GM06990 (cell line): ENCODE data around the gene TMTC4.

Experiments used
- DNase-seq: peaks from one replicate; pipeline ENCODE4 v3.0.0-alpha.2; 2011; ENCODE audit not compliant: insufficient read length; ENCODE audit errors: extremely low read depth
- H3K27me3 ChIP-seq: replicated peaks from 2 replicates; pipeline ENCODE4 v1.6.0; 2011; ENCODE audit warnings: low read length; ENCODE audit not compliant: control insufficient read depth, insufficient read depth
- H3K36me3 ChIP-seq: 2 replicates; pipeline ENCODE4 v1.5.1; 2011; ENCODE audit warnings: low read length; ENCODE audit not compliant: control insufficient read depth, insufficient read depth
- H3K4me3 ChIP-seq: replicated peaks from 2 replicates; pipeline ENCODE4 v1.5.1; 2011; ENCODE audit warnings: low read depth, mild to moderate bottlenecking, control low read depth, low read length
- CTCF ChIP-seq: IDR thresholded peaks from 2 replicates; pipeline ENCODE4 v1.5.1; 2011; ENCODE audit warnings: low read length, control low read depth, mild to moderate bottlenecking, inconsistent platforms; ENCODE audit not compliant: insufficient read depth, poor library complexity, severe bottlenecking

The TMTC4 gene

GRCh38 chr13:100657881-100658315 is 16.7 kb downstream of the TMTC4 start:
- peaks cover 4% of the 10 kb centered on the region for H3K36me3 ChIP-seq

GRCh38 chr13:100652510-100652909 is 22.1 kb downstream of the TMTC4 start:
- no peak for TF ChIP-seq CTCF
- Histone ChIP-seq H3K27me3 (no peaks in the 10 kb centered on the region), H3K4me3 (no peak overlapping the region), H3K36me3 (no peaks in the 10 kb centered on the region; the same call in none of the 2 replicates)
- no peak for DNase-seq

More at GRCh38 chr13:100657881-100658315, 16.7 kb downstream of the TMTC4 start:
- no peak for DNase-seq
- no peak overlapping the region for H3K4me3 ChIP-seq
- no peaks in the 10 kb centered on the region for H3K27me3 ChIP-seq
- no peak for TF ChIP-seq CTCF

- TF ChIP-seq CTCF: no peak
- Histone ChIP-seq H3K27me3 (no peaks in the 10 kb centered on the region), H3K4me3 (no peak overlapping the region), H3K36me3 (no peaks in the 10 kb centered on the region; the same call in 1 of the 2 replicates)
- no peak for DNase-seq
These were observed 24.3 kb downstream of the TMTC4 start for GRCh38 chr13:100650326-100650725.

- DNase-seq: no peak
- Histone ChIP-seq H3K4me3 (no peak overlapping the region), H3K27me3 (no peaks in the 10 kb centered on the region), H3K36me3 (no peaks in the 10 kb centered on the region)
- TF ChIP-seq CTCF: no peak
These were observed 26.2 kb downstream of the TMTC4 start for GRCh38 chr13:100648354-100648753.

- no peak overlapping the region for H3K4me3 ChIP-seq
- no peak for DNase-seq
- no peaks in the 10 kb centered on the region; the same call in none of the 2 replicates for H3K36me3 ChIP-seq
- H3K27me3 ChIP-seq: no peaks in the 10 kb centered on the region
- no peak for TF ChIP-seq CTCF
These were observed 27.7 kb downstream of the TMTC4 start for GRCh38 chr13:100646871-100647270.
